ENCODE data around the gene BRPF3. TPM values are rescaled to one million over a fixed set of nuclear protein-coding genes. Genes with fewer than 3 reads are reported as not detected.

Gene BRPF3
- total RNA-seq, 1 donor from 2014 or later, result 12.5 TPM

DNA sequence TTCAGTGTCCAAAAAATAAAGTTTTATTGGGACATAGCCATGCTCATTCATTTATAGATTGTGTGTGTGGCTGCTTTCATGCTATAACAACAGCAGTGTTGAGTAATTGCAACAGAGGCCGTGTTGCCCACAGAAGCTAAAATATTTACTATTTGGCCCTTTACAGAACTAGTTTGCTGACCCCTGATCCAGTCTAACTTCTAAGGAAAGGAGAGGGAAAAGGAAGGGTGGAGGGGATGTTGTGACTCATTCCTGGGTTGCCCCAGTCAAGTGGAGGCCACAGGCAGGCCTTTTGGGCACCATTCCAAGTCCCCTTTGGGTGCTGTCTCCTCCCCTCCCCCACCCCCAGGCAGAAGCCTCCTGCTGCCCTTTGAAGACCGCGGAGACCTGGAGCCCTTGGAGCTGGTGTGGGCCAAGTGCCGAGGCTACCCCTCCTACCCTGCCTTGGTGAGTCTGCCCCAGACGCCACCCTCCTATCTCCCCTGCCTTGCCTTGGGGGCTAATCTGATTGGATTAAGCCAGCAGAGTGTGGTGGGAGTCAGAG is 28.4 kb downstream of the BRPF3 start:
- no peaks in the 10 kb centered on the region for H3K4me1 ChIP-seq (ENCODE audit: control insufficient read depth in 3 of 3, insufficient read depth in 3 of 3, low read length in 3 of 3)
- no peak overlapping the region for H3K9ac ChIP-seq (ENCODE audit: low read depth in 1 of 3, low read length in 3 of 3)
- peaks cover 40 to 54% (median 42%) of the 10 kb centered on the region in 3 donors for H3K36me3 ChIP-seq (ENCODE audit: control insufficient read depth in 3 of 3, insufficient read depth in 3 of 3, low read length in 3 of 3)
- no peak overlapping the region for H3K4me3 ChIP-seq (ENCODE audit: low read length in 3 of 3)
- H3K9me3 ChIP-seq (ENCODE audit: control insufficient read depth in 3 of 3, low read length in 3 of 3), result no peaks in the 10 kb centered on the region
- no peak overlapping the region for H3K27ac ChIP-seq (ENCODE audit: low read depth, low read length)
- H3K27me3 ChIP-seq (ENCODE audit: control insufficient read depth in 3 of 3, insufficient read depth in 3 of 3, low read length in 3 of 3), result no peaks in the 10 kb centered on the region

DNA sequence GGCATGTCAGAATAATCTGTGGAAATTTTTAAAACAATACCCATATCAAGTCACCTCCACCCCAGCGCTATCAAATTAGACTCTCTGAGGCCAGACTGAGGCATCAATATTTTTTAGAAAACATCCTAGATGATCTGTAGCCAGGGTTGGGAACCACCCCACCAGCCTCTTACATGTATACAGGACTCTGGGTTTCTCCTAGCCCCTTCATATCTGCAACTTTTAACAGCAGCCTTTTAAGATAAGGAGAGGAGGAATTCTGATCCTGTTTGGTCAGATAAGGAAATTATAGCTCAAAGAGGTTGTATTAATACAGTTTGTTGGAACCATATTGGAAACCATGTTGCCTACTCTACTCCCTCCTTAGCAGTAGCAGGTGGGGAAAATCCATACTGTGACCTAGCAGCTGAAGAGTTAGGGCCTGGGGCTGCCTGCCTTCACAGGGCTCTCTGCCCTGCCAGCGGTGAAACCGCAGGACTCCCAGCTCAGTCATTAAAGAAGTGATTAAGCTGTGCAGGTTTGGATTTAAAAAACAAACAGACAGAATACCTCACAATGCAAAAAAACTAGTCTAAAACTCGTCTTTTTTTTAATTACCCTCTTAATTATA is 30.0 kb downstream of the BRPF3 start:
- H3K27me3 ChIP-seq (ENCODE audit: control insufficient read depth in 3 of 3, insufficient read depth in 3 of 3, low read length in 3 of 3), result no peaks in the 10 kb centered on the region
- H3K36me3 ChIP-seq (ENCODE audit: control insufficient read depth in 3 of 3, insufficient read depth in 3 of 3, low read length in 3 of 3), result peaks cover 52 to 68% (median 56%) of the 10 kb centered on the region in 3 donors

DNA sequence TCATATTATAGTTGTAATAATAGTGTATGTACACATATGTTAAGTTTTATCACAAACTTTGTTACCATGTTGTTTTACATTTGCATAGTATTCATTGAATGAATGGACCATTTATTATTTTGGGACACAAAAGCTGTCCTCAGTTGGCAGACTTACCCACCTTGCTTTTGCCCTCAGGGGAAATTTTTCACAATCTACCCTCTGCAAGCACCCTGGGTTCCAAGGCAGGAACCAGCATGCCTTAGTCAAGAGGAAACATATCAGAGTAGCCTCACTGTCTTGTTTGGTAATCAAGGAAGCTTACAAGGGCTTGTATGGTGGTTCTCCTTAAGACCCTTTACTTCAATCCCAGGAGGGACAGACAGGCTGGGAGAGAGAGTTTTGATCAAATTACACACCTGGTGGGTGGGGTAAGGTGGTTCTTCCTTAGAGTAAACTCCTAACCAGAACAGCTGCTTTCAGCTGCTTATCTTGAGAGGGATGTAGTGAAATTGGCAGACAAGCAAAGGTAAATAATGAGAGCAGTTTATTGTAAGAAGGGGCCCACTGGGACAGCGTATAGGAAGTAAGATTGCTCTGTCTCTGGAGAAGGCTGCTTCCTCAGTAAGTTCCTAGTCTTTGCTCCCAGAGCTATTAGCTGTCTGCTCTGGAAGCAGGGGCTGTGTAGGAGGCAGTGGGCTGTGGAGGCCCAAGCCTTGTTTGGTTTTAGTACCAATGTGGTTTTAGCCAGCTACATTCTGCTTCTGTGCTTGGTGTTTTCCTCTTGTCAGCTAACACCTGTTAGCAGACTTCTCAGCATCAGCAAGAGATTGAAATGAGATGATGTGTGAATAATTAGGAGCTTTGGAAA is 31.1 kb downstream of the BRPF3 start:
- Histone ChIP-seq H3K4me3 (ENCODE audit: low read length in 3 of 3) (no peak overlapping the region), H3K36me3 (ENCODE audit: control insufficient read depth in 3 of 3, insufficient read depth in 3 of 3, low read length in 3 of 3) (peaks cover 44 to 64% (median 55%) of the 10 kb centered on the region in 3 donors), H3K9ac (ENCODE audit: low read depth in 1 of 3, low read length in 3 of 3) (no peak overlapping the region), H3K4me1 (ENCODE audit: control insufficient read depth in 3 of 3, insufficient read depth in 3 of 3, low read length in 3 of 3) (no peaks in the 10 kb centered on the region), H3K9me3 (ENCODE audit: control insufficient read depth in 3 of 3, low read length in 3 of 3) (no peaks in the 10 kb centered on the region), H3K27me3 (ENCODE audit: control insufficient read depth in 3 of 3, insufficient read depth in 3 of 3, low read length in 3 of 3) (no peaks in the 10 kb centered on the region), H3K27ac (ENCODE audit: low read depth, low read length) (no peak overlapping the region)

More for the DNA sequence above, 30.0 kb downstream of the BRPF3 start:
- H3K27ac ChIP-seq (ENCODE audit: low read depth, low read length), result no peak overlapping the region
- H3K4me1 ChIP-seq (ENCODE audit: control insufficient read depth in 3 of 3, insufficient read depth in 3 of 3, low read length in 3 of 3), result no peaks in the 10 kb centered on the region
- no peaks in the 10 kb centered on the region for H3K9me3 ChIP-seq (ENCODE audit: control insufficient read depth in 3 of 3, low read length in 3 of 3)
- H3K9ac ChIP-seq (ENCODE audit: low read depth in 1 of 3, low read length in 3 of 3), result no peak overlapping the region
- no peak overlapping the region for H3K4me3 ChIP-seq (ENCODE audit: low read length in 3 of 3)

DNA sequence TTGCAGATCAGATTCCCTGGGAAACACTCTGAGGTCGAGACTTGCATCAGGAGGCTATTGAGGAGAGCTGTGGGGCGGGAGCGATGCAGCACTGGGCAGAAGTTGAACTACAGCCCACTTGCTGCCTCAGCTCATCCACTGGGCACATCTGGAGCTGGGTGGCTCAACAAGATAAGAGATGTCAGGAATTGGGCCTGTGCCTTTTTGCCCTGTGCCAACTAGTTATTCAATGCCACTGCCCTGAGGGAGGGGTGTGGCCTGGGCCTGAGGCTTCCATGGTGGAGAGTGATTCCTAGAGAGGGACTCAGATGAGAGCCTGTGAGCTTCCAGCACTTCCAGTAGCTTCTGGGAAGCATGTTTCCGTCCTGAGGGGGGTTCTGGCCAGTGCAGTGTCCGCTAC is 32.7 kb downstream of the BRPF3 start:
- Histone ChIP-seq H3K27me3 (ENCODE audit: control insufficient read depth in 3 of 3, insufficient read depth in 3 of 3, low read length in 3 of 3) (no peaks in the 10 kb centered on the region), H3K27ac (ENCODE audit: low read depth, low read length) (no peak overlapping the region), H3K9me3 (ENCODE audit: control insufficient read depth in 3 of 3, low read length in 3 of 3) (no peaks in the 10 kb centered on the region), H3K36me3 (ENCODE audit: control insufficient read depth in 3 of 3, insufficient read depth in 3 of 3, low read length in 3 of 3) (peaks cover 43 to 60% (median 50%) of the 10 kb centered on the region in 3 donors), H3K9ac (ENCODE audit: low read depth in 1 of 3, low read length in 3 of 3) (no peak overlapping the region), H3K4me1 (ENCODE audit: control insufficient read depth in 3 of 3, insufficient read depth in 3 of 3, low read length in 3 of 3) (no peaks in the 10 kb centered on the region), H3K4me3 (ENCODE audit: low read length in 3 of 3) (no peak overlapping the region)

DNA sequence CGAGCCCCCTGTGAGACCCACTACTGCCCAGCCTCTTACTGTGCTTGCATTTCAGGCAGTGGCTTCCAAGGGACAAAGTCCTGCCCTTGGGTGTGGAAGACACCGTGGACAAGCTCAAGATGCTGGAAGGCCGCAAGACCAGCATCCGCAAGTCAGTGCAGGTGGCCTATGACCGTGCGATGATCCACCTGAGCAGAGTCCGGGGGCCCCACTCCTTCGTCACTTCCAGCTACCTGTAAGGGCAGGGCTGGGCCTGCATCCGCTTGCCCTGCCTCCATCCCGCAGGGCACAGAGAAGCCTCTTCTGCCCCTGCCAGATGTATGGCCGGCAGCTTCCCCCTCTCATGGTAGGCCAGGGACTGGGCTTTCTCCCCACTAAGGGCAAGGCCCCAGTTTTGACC is 33.8 kb downstream of the BRPF3 start:
- Histone ChIP-seq H3K9ac (ENCODE audit: low read depth in 1 of 3, low read length in 3 of 3) (no peak overlapping the region), H3K36me3 (ENCODE audit: control insufficient read depth in 3 of 3, insufficient read depth in 3 of 3, low read length in 3 of 3) (peaks cover 41 to 55% (median 43%) of the 10 kb centered on the region in 3 donors), H3K9me3 (ENCODE audit: control insufficient read depth in 3 of 3, low read length in 3 of 3) (no peaks in the 10 kb centered on the region), H3K4me1 (ENCODE audit: control insufficient read depth in 3 of 3, insufficient read depth in 3 of 3, low read length in 3 of 3) (no peaks in the 10 kb centered on the region), H3K27me3 (ENCODE audit: control insufficient read depth in 3 of 3, insufficient read depth in 3 of 3, low read length in 3 of 3) (no peaks in the 10 kb centered on the region), H3K4me3 (ENCODE audit: low read length in 3 of 3) (no peak overlapping the region), H3K27ac (ENCODE audit: low read depth, low read length) (no peak overlapping the region)

DNA sequence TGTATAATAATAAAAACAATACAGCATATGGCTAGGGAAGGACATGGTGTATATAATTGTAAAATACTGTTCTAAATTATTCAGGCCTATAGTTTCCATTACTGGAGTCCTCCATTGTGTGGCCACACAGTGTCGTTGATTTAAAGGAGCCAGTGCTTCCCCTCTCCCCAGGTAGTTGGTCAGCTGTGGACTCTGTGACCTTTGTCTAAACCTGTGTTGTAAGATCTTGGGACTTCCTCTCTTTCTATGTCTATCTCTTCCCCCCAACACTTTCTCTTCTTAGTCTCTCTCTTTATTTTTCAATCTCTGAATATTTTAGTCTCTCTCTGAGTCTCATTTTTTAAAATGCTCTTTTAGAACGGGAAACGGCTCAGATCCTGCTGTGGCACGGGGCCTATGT is 35.6 kb downstream of the BRPF3 start:
- Histone ChIP-seq H3K36me3 (ENCODE audit: control insufficient read depth in 3 of 3, insufficient read depth in 3 of 3, low read length in 3 of 3) (peaks cover 36 to 47% (median 43%) of the 10 kb centered on the region in 3 donors), H3K27me3 (ENCODE audit: control insufficient read depth in 3 of 3, insufficient read depth in 3 of 3, low read length in 3 of 3) (no peaks in the 10 kb centered on the region), H3K4me1 (ENCODE audit: control insufficient read depth in 3 of 3, insufficient read depth in 3 of 3, low read length in 3 of 3) (no peaks in the 10 kb centered on the region), H3K9ac (ENCODE audit: low read depth in 1 of 3, low read length in 3 of 3) (no peak overlapping the region), H3K9me3 (ENCODE audit: control insufficient read depth in 3 of 3, low read length in 3 of 3) (no peaks in the 10 kb centered on the region), H3K27ac (ENCODE audit: low read depth, low read length) (no peak overlapping the region), H3K4me3 (ENCODE audit: low read length in 3 of 3) (no peak overlapping the region)

DNA sequence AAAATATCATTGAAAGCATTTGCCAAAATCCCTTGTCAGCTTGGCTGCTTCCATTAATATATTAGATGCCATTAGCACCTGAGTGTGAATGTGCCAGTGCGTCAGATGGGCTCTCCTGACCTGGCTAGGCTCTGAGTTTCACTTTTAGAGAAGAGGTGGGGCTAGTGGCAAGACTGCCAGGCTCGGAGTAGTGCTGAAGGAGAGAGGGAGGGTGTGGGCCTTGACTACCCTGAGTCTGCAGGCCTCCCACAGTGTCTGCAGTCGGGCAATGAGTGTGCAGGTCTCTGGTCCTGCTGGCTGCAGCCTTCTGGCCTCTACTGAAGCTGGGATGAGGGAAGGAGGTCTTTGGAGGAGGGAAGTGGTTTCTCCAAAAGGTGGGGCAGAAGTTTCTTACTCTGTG is 38.8 kb downstream of the BRPF3 start:
- Histone ChIP-seq H3K4me3 (ENCODE audit: low read length in 3 of 3) (no peak overlapping the region), H3K27ac (ENCODE audit: low read depth, low read length) (no peak overlapping the region), H3K9me3 (ENCODE audit: control insufficient read depth in 3 of 3, low read length in 3 of 3) (no peaks in the 10 kb centered on the region), H3K27me3 (ENCODE audit: control insufficient read depth in 3 of 3, insufficient read depth in 3 of 3, low read length in 3 of 3) (no peaks in the 10 kb centered on the region), H3K9ac (ENCODE audit: low read depth in 1 of 3, low read length in 3 of 3) (no peak overlapping the region), H3K36me3 (ENCODE audit: control insufficient read depth in 3 of 3, insufficient read depth in 3 of 3, low read length in 3 of 3) (peaks cover 13 to 22% (median 18%) of the 10 kb centered on the region in 3 donors), H3K4me1 (ENCODE audit: control insufficient read depth in 3 of 3, insufficient read depth in 3 of 3, low read length in 3 of 3) (no peaks in the 10 kb centered on the region)

DNA sequence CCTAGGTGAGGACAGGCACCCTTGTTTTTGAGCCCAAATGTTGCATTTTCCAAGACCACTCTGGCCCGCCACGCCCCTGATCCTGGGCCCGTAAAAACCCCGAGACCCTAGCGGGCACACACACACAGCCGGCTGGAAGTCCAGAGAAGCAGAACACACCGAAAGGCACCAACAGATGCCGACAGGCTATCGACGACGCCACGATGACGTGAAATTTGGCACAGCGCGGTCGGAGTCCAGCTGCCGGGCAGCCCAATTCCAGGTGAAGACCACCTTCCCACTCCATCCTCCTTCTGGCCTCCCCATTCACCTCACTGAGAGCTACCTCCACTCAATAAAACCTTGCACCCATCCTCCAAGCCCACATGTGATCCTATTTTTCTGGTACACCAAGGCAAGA is 39.3 kb downstream of the BRPF3 start:
- H3K27me3 ChIP-seq (ENCODE audit: control insufficient read depth in 3 of 3, insufficient read depth in 3 of 3, low read length in 3 of 3), result no peaks in the 10 kb centered on the region

DNA sequence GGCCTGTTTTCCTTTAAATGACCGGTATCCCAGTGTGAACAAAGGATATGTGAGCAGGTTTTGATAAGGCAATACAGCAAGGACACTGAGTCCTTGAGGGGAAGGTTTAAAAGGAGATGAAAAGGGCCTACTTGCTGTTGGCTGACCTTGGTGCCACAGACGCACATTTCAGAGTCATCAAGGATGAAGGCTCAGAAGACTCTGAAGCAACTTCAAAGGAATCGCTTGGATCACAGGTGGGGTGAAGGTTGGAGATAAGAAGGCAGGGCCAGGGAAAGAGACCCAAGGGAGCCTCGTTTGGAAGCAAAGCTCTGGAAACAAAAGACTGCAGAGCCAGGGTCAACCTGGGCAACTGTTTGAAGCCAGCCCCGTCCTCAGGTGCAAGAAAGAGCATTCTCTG is 43.2 kb downstream of the BRPF3 start:
- H3K36me3 ChIP-seq (ENCODE audit: control insufficient read depth in 3 of 3, insufficient read depth in 3 of 3, low read length in 3 of 3), result no peaks in the 10 kb centered on the region
- no peak overlapping the region for H3K27ac ChIP-seq (ENCODE audit: low read depth, low read length)
- no peak overlapping the region for H3K4me3 ChIP-seq (ENCODE audit: low read length in 3 of 3)
- no peaks in the 10 kb centered on the region for H3K9me3 ChIP-seq (ENCODE audit: control insufficient read depth in 3 of 3, low read length in 3 of 3)
- no peak overlapping the region for H3K9ac ChIP-seq (ENCODE audit: low read depth in 1 of 3, low read length in 3 of 3)
- no peaks in the 10 kb centered on the region for H3K4me1 ChIP-seq (ENCODE audit: control insufficient read depth in 3 of 3, insufficient read depth in 3 of 3, low read length in 3 of 3)
- peaks cover 0 to 3% (median 0%) of the 10 kb centered on the region in 3 donors for H3K27me3 ChIP-seq (ENCODE audit: control insufficient read depth in 3 of 3, insufficient read depth in 3 of 3, low read length in 3 of 3)

More for the DNA sequence above, 39.3 kb downstream of the BRPF3 start:
- no peaks in the 10 kb centered on the region for H3K9me3 ChIP-seq (ENCODE audit: control insufficient read depth in 3 of 3, low read length in 3 of 3)
- no peaks in the 10 kb centered on the region for H3K4me1 ChIP-seq (ENCODE audit: control insufficient read depth in 3 of 3, insufficient read depth in 3 of 3, low read length in 3 of 3)
- H3K9ac ChIP-seq (ENCODE audit: low read depth in 1 of 3, low read length in 3 of 3), result no peak overlapping the region
- H3K4me3 ChIP-seq (ENCODE audit: low read length in 3 of 3), result no peak overlapping the region
- peaks cover 8 to 17% (median 13%) of the 10 kb centered on the region in 3 donors for H3K36me3 ChIP-seq (ENCODE audit: control insufficient read depth in 3 of 3, insufficient read depth in 3 of 3, low read length in 3 of 3)
- H3K27ac ChIP-seq (ENCODE audit: low read depth, low read length), result no peak overlapping the region

DNA sequence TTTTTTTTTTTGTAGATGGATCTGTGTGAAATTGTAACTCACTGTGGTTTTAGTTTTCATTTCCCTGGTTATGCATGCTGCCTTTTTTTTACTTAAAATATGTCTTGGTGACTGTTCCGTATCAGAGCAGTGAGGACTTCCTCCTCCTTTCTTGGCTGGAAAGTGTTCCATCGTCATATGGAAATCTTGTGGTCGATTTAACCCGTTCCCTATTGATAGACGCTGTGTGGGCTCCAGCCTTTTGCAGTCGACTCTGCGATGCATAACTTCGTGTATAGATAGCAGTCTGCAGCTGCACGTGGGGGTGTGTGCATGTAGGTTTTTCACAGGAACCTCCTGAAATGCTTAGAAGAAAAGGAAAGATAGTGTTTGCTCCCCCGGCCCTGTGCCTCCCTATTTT is 45.2 kb downstream of the BRPF3 start:
- H3K36me3 ChIP-seq (ENCODE audit: control insufficient read depth in 3 of 3, insufficient read depth in 3 of 3, low read length in 3 of 3), result no peaks in the 10 kb centered on the region
- H3K27me3 ChIP-seq (ENCODE audit: control insufficient read depth in 3 of 3, insufficient read depth in 3 of 3, low read length in 3 of 3), result peaks cover 0 to 3% (median 0%) of the 10 kb centered on the region in 3 donors
- no peaks in the 10 kb centered on the region for H3K9me3 ChIP-seq (ENCODE audit: control insufficient read depth in 3 of 3, low read length in 3 of 3)
- H3K9ac ChIP-seq (ENCODE audit: low read depth in 1 of 3, low read length in 3 of 3), result no peak overlapping the region
- no peaks in the 10 kb centered on the region for H3K4me1 ChIP-seq (ENCODE audit: control insufficient read depth in 3 of 3, insufficient read depth in 3 of 3, low read length in 3 of 3)
- no peak overlapping the region for H3K27ac ChIP-seq (ENCODE audit: low read depth, low read length)
- H3K4me3 ChIP-seq (ENCODE audit: low read length in 3 of 3), result no peak overlapping the region
